ENCODE results near the gene KLHL17.
"Not testable (repeated sequence)": the region's sequence is repeated elsewhere in the genome, so short reads cannot be mapped to it uniquely, and the experiment has no call there.

The KLHL17 gene

GRCh38 chr1:980602-981395 is 20.4 kb downstream of the KLHL17 start:
- DNase-seq (ENCODE audit: low spot score) = no peak

DNA sequence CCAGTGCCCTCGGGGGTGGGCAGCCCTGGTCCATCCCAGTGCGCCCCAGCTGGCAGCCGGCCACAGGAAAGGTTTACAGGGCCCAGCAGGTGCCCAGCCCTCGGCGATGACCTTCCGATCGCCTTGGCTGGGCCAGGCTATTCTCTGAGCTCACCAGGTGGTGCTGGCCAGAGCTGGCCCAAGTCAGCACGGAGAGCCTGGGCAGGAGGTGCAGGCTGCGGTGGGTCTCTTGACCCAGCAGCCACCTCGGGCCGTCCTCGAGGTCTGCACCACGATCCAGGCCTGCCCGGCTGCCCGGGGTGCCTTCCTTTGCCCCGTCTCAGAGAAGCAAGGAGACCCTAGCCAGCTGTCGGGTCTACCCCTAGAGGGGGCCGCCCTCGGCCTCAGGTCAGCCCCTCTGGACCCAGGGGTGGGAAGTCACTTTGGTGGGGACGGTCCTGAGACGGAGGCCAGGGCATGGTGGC is 21.1 kb downstream of the KLHL17 start:
- DNase-seq (ENCODE audit: low spot score) = no peak

DNA sequence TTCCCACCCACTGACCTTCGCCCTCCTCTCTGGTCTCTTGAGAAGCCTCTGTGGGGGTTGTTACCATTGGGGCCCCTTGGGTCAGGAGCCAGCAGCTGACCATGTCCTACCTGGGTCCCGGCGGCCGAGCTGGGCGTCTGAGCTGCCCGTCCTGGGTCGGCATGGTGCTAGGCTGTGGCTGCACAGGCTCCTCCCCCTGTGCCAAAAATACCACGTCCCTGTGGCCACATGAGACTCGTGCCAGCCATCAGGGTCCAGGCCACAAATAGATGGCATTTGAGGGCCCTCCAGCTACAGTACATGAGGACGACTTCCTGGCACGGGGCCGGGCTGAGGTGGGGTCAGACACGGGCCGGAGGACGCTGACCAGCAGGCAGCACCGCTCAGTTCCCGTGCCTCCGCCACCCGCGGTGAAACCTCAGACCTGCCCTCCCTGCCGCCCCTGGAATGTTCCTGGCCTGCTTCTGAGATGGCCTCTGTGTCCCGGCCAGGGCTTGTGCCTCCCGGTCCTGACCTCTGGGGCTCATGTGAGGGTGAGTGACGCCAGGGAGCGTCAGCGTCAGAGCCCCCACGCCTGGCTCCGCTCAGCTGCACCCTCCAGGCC is 21.7 kb downstream of the KLHL17 start, which contains the start of gene PERM1:
Gene PERM1, minus strand, starts transcription at position 139 of the 604 bp plus-strand sequence. CDS start 1,064 bp downstream, outside the sequence.
- no peak for DNase-seq (ENCODE audit: low spot score)

DNA sequence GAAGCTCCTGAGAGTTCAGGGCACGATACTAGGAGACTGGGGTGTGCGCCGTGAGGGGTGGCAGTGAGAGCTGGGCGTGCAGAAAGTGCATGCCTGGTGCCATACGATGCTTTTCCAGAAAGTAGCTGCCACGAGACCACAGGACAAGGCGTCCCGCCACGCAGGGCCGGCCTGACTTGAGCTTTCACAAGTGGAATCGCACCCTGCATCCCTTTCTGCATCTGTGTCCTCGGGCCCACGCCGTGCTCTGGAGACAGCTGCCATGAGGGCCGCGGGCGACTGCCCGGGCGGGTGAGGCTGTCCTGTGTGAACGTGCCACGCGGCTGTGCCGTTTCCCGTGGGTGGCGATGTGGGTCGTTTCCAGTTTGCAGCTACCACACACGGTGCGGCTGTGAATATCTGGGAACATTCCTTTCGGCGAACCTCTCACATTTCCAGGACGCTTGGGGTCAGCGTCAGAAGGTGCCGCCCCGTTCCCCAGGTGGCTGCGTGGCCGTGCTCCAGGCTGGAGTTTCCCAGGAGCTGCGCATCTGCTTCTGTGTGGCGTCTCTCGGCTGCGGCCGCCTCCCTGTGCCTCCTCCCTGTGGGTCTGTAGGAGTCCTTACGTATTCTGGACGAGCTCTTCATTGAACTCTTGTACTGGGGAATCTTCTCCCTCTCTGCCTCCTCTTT is 22.5 kb downstream of the KLHL17 start:
- no peak for DNase-seq (ENCODE audit: low spot score)

DNA sequence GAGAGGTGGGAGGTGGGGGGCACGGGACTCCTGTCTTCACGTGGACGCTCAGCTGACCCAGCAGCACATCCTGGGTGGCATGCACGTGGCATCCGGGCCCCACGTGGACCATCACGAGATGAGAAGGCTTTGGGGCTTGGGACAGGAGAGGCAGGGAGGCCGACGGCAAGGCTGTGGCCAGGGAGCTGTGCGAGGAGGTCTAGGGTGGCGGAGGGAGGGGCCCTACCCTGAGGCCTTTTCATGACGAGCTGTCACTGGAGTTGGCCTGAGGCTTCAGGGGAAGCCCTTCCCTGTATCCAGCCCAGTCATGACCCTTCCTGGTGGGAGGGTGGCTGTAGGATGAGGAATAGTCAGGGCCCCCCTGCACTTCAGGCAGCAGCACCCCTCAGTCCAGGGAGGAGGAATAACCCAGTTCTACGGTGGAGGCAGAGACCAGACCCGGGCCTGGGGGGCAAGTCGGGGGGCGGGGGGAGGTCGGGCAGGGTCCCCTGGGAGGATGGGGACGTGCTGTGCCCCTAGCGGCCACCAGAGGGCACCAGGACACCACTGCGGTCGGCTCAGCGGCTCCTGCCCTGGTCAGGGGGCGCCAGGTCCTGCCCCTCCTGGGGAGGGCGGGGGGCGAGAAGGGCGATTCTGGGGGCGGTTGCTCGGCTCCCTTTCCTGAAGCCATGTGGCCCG is 23.6 kb downstream of the KLHL17 start:
- DNase-seq (ENCODE audit: low spot score) = peak; percentile 84

GRCh38 chr1:984476-984814 is 24.1 kb downstream of the KLHL17 start:
- no peak for DNase-seq (ENCODE audit: low spot score)

DNA sequence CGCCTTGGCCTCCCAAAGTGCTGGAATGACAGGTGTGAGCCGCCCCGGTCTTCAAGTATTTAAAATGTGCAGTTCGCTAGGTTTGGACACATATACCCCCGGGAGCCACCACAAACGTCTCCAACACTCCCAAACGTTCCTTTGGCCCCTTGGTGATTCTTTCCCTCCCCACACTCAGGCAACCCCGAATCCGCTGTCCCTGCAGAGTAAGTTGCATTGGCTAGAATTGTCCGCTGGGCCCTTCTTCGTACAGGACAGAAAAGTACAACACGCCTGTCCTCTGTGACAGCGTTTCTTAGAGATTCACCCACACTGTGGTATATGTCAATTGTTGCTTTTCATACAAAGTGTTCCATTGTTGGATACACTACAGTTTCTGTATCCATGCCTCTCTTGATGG is 24.7 kb downstream of the KLHL17 start:
- no peak for DNase-seq (ENCODE audit: low spot score)

DNA sequence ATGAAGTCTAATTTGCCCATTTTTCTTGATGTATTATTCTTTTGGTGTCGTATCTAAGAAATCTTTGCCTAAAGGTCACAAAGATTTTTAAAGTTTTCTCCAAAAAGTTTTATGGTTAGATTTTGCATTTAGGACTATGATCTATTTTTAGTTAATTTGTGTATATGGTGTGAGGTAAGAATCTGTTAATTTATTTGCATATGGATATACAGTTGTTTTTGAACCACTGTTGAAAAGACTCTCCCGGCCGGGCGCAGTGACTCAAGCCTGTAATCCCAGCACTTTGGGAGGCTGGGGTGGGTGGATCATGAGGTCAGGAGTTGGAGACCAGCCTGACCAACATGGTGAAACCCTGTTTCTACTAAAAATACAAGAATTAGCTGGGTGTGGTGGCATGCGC is 27.7 kb downstream of the KLHL17 start:
- DNase-seq (ENCODE audit: low spot score) = not testable (repeated sequence)

- not testable (repeated sequence) for DNase-seq (ENCODE audit: low spot score)
Observed at GRCh38 chr1:991275-991674, 30.9 kb downstream of the KLHL17 start.

GRCh38 chr1:991895-992294 is 31.5 kb downstream of the KLHL17 start:
- DNase-seq (ENCODE audit: low spot score) = no peak

DNA sequence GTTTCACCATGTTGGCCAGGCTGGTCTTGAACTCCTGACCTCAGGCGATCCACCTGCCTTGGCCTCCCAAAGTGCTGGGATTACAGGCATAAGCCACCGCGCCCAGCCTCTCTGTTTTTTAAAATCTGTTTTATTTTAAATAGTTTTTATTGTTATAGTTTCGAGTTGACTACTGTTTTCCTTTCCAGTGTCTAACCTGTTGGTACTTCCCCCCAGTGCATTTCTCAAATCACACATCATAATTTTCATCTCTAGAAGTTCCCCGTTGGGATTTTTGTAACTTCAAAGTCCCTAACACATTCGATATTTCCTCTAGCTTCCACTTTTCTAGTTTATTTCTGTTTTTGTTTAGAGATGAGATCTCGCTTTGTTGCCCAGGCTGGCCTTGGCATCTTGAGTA is 32.0 kb downstream of the KLHL17 start:
- DNase-seq (ENCODE audit: low spot score) = no peak

DNA sequence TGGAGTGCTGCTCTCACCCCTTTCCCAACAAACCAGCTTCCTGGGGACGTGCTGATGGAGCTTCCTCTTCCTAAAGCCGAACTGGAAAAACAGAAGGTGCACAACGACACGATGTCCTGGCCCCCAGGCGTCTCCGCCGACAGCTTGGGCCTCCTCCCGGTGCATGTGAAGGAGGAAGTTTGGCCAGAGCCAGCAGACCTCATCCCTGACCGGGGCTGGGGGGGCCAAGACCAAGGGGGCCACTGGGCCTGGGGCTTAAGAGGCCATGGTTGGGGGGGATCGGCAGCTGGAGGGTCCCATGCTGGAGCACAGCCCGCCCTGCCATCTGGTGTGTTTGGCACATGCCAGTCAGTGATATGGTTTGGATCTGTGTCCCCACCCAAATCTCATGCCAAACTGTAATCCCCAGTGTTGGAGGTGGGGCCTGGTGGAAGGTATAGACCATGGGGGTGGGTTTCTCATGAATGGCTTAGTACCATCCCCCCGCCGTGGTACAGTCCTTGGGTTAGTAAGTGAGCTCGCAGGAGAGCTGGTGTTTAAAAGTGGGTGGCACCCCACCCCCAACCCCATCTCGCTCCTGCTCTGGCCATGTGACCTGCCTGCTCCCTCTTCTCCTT is 33.1 kb downstream of the KLHL17 start:
- no peak for DNase-seq (ENCODE audit: low spot score)

- DNase-seq (ENCODE audit: low spot score) = not testable (repeated sequence)
Observed at GRCh38 chr1:994546-994945, 34.2 kb downstream of the KLHL17 start.

- peak; percentile 21 for DNase-seq (ENCODE audit: low spot score)
Observed at GRCh38 chr1:995665-996633, 35.6 kb downstream of the KLHL17 start.

- peak; percentile 15 for DNase-seq (ENCODE audit: low spot score)
Observed at GRCh38 chr1:996851-997712, 36.7 kb downstream of the KLHL17 start.

DNA sequence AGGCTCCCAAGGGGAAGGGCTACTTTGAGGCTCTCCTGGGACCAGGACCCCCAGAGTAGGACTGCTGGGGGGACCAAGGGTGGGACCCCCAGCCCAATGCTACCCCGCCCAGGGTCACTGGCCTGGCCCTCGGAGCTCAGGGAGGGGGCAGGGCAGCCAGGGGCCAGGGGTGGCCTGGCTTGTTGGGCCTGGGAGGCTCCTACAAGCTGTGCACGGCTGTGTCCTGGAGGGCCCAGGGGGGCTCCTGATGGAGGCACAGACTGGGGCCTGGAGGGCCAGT is 37.3 kb downstream of the KLHL17 start:
- no peak for DNase-seq (ENCODE audit: low spot score)

DNA sequence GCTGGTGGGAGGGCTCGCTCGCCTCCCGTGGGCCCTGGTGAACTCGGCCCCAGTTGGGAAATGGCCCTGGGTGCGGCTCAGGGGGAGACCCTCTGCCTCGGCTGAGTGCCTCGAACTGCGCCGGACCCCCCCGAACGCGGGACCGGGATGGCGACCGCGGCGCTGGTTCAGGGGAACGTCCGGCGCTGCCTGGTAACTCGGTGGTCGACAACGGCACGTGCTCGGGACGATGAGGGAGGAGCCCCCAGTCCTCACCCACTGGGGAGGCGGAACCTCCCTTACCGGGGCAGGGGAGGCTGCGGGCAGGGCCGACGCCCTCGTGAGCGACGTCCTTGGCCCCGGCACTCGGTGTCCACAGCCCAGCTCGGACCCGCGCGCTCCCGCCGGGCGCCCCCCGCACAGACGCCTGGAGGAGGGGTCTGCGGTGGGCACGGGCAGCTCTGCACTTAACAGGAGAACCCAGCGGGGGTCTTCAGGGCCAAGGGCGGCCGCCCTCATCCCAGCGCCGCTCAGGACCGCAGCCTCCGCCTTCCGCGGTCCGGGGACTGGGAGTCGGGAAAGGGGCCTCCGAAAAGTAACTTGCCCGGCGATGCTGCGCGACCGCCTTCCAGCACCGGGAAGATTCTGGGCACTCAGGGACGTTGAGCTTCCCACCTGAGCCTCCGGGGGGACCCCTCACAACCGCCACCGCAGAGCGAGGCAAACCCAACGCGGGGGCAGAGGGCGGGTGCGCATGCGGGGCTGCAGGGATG is 37.8 kb downstream of the KLHL17 start:
- DNase-seq (ENCODE audit: low spot score) = no peak

GRCh38 chr1:998745-998994 is 38.3 kb downstream of the KLHL17 start:
- no peak for DNase-seq (ENCODE audit: low spot score)

DNA sequence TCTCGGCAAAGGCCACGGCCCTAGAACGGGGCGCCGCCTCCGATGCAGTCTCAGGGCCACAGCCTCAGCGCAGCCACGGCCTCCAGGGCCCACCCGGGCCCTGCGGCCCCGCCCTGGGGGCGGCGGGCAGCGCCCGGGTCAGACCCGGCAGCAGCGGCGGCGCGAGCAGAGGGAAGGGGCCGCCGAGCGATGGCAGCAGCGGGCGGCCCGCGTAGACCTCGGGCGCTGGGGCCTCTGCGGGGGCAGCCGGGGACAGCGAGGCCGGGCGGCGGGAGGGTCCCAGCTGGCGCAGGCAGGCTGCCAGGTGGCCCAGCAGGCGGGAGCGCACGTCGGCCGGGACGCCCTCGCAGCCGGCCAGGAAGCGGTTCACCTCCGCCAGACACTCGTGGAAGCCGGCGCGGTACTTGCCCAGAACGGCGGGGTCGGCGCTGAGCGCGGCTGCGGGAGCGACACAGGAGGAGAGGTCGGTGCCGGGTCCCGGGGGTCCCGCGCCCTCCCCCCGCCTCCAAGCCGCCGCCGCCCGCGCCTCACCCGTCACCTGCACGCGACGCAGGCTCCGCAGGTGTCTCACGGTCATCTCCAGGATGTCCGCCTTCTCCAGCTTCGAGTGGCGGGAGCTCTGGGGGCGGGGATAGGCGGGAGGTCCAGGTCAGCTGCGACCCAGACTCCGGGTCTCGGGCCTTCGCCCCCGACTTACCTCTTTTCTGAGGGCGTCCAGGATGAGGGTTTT is 38.8 kb downstream of the KLHL17 start:
- peak; percentile 61 for DNase-seq (ENCODE audit: low spot score)

Measured in AG08396 (cell line).